GM21360 (cell line): ENCODE measurements around the gene OR56A3.
"Not testable (repeated sequence)": the region's sequence is repeated elsewhere in the genome, so short reads cannot be mapped to it uniquely, and the experiment has no call there.

Experiments used
- ATAC-seq: cut with Tn5 transposase; IDR thresholded peaks from one replicate; pipeline ENCODE4 v1.9.1; 2021; ENCODE audit warnings: mild to moderate bottlenecking, moderate library complexity; ENCODE audit not compliant: unreplicated experiment

OR56A3 gene, protein sequence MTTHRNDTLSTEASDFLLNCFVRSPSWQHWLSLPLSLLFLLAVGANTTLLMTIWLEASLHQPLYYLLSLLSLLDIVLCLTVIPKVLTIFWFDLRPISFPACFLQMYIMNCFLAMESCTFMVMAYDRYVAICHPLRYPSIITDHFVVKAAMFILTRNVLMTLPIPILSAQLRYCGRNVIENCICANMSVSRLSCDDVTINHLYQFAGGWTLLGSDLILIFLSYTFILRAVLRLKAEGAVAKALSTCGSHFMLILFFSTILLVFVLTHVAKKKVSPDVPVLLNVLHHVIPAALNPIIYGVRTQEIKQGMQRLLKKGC

DNA sequence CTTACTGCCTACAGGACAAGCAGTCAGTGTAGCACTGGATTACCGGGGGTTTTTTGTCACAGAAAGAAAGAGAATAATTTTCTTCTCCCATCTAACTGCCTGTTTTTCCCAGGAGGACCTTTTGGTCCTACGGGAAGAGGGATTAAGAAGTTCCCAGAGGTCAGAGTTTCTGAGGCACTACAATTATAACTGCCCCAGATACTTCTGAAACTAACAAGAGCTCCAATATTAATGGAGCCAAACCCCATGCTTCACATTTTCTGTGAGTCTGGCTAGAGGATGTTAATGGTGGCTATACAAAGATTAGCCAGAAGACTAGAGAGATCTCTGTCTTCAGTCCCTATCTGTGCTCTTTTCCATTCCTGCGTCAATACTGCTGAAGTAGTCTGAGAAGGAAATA, at the start of gene OR56A3:
TSS of gene OR56A3 (plus strand) at position 301 of the 400 bp plus-strand sequence. CDS start 5,096 bp downstream, outside the sequence.
- ATAC-seq: no peak

DNA sequence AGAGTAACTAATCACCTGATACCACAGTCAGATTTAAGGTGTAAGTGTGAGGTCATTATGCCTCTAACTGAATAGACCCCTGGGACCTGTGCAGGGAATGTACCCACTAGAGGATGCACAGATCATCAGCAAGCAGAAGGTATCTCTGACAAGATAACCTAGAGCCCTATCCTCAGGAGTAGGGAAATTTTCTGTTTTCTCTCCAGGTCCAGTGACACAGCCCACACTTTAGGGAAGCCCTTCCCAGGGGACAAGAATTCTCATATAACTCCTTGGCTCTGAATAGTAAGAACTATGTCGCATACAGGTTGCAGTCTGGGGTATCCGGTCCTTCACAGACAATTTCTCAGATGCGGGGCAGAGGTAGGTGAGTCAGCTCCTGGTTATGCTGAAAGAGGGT, 49.1 kb upstream of the OR56A3 start, which contains the start of gene OR52E5:
TSS of gene OR52E5 (plus strand) at position 301 of the 400 bp plus-strand sequence. CDS start 7,569 bp downstream, outside the sequence.
- no peak for ATAC-seq

DNA sequence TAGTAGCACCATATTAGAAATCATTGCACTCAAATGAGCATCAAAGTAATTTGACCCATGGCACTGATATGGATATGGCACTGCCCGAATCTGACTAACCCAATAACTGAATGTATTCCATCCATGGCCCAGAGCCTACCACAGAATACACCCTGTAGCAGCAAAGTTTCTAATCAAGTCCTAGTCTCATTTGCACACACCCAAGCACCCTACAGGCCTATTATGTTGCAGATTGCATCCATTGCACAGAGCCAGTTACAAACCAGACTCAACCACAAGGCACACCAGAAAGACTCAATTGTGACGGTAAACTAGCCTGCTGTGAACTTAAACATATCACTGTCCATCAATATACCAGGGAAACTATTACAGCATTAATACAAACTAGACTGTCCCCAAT, 42.5 kb upstream of the OR56A3 start:
- ATAC-seq: no peak

DNA sequence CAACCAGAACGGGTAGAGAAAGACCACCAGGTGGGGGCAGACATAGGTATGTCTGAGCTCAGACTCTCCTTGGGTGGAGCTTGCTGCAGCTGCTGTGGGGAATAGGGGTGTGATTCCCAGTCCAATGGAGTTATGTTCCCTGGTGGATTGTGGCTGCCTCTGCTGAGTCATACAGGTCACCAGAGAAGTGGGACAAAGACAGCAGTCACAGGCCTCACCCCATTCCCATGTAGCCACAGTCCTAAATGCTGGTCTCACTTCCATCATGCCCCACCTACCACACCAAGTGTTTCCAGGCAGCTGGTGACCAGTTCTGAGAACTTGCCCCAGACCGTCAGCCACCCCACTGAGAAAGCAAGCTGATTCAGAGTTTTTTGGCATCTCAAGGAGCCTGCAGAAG, 31.5 kb upstream of the OR56A3 start:
- ATAC-seq: no peak

DNA sequence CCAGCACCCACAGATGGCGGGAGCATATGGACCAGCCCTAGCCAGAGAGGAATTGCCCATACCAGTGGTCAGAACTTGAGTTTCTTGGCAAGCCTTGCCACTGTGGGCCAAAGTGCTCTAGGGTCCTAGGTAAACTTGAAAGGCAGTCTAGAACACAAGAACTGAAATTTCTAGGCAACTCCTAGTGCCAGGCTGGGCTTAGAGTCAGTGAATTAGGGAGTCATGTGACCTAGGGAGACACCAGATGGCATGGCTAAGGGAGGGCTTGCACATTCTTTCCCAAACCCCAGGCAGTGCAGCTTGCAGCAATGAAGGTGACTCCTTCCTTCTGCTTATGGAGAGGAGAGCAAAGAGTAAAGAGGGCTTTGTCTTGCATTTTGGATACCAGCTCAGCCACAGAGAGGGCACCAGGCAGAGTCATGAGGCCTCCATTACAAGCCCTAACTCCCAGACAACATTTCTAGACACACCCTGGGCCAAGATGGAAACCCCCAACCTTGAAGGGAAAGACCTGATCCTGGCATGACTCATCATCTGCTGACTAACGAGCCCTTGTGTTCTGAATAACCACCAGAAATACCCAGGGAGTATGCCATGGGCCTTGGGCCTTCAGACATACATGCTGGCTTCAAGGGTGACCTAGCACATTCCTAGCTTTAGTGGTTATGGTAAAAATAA, 19.2 kb upstream of the OR56A3 start:
- ATAC-seq: peak; percentile 90

DNA sequence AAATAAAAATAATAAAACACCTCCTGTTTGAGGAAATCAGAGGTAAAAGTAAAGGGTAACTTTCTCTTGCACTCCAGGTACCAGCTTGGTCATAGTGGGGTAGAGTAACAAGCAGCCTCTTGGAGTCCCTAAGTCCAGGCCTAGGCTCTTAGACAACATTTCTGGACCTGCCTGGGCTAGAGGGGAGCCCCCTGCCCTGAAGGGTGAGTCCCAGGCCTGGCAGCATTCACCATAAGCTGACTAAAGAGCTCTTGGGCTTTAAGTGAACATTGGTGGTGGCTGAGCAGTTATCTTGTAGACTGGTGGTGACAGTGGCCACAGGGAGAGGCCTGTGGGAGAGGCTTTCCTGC, 18.6 kb upstream of the OR56A3 start:
- peak; percentile 58 for ATAC-seq

DNA sequence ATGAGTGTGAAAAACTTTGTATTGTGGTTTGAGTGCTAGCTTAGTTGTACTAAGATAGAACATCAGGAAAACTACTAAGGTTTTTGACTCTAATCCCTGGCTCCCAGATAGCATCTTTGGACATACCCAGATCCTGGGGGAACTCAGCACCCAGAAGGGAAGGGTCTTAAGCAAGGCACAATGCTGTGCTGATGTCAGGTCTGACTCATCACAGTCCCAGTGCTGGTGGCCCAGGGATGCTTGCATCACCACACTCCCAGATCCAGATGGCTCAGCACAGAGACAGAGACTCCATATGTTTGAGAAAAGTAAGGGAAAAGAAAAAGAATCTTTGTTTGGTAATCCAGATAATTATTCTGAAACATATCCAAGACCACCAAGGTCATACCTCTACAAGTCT, 18.3 kb upstream of the OR56A3 start:
- ATAC-seq: no peak

DNA sequence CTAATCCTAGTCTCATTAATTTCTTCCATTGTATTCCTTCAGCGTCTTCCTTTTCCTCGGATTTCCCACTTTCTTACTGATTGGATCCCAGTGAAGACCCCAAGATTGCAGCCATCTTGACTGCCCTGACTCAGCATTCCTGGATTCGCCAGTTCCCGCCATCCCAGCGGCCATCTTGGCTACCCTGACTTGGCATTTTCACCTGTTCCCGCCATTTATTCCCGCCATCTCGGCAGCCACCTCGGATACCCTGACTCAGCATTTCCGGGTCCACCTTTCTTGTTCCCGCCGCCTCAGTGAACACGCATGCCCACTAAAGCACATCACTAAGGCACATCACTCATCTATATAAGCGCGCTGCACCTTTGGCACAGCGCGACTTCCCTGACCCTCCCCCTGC, 13.8 kb upstream of the OR56A3 start:
- no peak for ATAC-seq

DNA sequence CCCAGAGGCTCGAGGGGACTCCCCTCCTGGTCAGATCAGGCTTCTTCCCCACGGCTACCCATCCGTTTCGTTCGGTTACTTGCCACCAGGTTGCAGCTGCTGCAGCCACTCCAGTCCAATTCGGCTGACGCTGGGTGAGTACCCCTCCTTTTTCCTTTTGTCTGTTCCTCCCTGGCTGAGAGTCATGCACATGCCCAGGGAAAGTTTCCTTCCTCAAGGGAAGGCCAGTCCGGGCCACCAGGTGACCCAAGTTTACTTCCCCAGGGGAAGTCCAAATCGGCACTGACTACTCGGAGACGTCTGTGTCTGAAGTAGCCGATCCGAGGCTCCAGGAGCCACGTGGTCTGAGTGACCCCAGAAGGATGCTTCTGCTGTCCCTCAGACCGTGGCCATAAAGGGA, 13.2 kb upstream of the OR56A3 start:
- ATAC-seq: no peak

DNA sequence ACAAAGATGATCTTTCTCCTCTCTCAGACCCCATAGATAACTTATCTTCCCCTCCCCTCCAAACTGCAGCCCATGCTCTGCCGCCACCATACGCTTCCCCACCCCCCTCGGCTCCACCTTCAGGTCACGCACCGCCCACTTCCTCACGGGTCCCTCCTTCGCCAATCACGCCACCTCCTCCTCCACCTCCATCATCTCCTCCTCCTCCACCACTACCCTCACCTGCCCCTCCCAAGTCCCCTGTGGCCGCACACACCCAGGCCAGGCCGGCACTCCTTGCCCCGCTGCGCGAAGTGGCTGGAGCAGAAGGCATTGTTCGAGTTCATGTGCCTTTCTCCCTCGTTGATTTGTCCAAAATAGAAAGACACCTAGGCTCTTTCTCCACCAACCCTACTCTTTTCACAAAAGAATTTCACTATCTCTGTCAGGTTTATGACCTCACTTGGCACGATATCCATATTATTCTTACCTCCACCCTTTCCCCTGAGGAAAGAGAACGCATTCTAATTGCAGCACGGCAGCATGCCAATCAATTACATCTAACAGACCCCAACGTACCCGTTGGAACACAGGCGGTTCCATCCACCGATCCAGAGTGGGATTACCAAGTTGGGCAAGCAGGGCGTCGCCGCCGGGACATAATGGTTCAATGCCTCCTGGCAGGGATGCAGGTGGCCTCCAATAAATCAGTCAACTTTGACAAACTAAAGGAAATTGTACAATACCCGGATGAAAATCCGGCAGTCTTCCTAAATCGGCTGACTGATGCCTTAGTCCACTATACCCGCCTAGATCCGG, 12.3 kb upstream of the OR56A3 start:
- ATAC-seq: no peak

DNA sequence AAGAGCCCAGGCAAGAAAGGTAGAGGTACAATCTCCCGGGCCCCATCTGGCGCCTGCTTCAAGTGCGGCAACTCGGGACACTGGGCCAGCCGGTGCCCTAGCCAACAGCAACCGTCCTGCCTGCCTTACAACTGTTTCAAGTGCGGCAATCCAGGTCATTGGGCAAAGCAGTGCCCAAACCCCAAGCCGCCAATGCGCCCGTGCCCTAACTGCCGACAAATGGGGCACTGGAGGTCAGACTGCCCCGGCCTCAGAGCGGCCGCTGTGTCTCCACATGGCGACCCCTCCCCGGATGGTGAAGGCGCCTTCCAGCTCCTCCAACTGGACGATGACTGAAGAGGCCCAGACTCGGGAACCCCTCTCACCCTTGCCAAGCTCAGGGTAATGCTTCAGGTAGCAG, 11.4 kb upstream of the OR56A3 start:
- no peak for ATAC-seq

DNA sequence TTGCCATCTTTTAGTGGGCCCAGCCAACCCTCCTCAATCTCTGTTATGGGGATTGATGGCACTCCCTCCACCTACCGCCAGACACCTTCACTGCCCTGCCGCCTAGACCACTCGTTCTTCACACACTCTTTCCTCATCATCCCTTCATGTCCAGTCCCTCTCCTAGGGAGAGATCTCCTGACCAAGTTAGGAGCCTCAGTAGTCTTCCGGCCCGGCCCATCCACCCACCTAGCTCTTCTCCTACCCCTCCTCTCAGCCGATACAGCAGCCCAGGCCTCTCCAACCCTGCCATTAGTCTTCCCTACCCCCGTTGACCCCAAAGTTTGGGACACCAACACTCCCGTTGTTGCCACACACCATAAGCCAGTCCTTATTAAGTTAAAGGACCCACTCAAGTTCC, 11.0 kb upstream of the OR56A3 start:
- no peak for ATAC-seq

DNA sequence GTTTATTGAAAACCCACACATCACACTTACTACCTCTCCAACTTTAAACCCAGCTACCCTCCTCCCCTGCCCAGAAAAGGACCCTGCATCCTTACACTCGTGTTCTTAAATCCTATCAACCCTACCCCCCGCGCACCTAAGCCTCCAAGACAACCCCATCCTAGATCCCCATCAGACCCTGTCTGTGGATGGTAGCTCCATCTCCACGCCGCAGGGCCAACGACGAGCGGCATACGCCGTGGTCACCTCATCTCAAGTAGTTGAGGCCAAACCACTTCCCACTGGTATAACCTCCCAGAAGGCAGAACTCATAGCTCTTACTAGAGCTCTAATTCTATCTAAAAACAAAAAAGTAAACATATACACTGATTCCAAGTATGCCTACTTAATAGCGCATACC, 9.4 kb upstream of the OR56A3 start:
- no peak for ATAC-seq

DNA sequence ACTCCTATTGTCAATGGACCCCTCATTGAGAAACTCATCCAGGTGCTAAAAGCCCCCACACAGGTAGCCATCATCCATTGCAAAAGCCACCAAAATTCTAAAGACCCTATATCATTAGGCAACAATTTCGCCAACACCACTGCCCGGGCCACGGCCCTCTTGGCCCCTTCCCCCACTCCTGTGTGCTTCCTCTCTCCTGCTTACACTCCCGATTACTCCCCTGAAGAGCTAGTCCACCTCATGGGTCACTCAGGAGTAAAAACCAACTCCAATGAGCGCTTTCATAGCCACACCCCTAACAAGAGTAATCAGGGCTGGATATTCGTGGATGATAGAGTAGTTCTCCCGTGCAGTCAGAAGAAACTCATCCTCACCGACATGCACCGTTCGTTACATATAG, 8.9 kb upstream of the OR56A3 start:
- ATAC-seq: no peak

DNA sequence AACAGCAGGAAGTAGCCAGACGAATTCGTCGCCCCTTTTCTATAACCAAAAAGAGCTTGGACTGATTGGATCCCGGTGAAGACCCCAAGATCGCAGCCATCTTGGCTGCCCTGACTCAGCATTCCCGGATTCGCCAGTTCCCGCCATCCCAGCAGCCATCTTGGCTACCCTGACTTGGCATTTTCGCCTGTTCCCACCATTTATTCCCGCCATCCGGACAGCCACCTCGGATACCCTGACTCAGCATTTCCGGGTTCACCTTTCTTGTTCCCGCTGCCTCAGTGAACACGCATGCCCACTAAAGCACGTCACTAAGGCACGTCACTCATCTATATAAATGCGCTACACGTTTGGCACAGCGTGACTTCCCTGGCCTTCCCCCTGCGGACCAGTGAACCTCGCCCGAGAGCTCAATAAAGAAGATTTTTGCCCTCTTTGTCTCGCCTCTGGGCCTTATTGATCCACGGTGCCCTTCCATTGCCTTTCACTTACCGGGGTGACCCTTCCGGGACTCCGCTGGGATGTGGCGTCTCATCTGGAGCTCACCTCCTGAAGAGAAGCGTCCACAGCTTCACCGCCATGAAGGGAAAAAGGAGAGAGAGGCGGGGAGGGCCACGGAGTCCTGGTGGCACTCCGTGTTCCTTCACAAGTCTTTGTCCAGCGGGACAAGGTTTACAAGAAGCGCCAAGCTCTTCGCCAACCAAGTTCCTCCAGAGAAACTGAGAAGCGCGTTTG, 4.0 kb upstream of the OR56A3 start:
- no peak for ATAC-seq

DNA sequence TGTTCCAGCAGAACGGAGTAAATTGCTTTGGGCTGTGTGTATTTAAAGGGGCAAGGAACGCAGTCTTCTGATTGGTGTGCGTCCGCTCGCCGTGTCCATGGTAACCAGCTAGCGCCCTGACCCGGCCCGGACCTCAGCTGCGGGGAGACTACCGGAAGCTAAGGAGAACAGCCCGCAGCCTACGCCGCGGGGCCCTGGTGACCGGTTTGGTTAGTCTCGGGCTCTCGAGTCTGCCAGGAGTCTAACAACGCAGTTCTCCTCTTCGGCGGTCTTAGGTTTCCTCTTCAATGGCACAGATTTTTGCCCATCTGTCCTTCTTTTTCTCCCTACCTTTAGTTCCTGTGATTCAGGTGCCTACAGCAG, 3.5 kb upstream of the OR56A3 start:
- no peak for ATAC-seq

DNA sequence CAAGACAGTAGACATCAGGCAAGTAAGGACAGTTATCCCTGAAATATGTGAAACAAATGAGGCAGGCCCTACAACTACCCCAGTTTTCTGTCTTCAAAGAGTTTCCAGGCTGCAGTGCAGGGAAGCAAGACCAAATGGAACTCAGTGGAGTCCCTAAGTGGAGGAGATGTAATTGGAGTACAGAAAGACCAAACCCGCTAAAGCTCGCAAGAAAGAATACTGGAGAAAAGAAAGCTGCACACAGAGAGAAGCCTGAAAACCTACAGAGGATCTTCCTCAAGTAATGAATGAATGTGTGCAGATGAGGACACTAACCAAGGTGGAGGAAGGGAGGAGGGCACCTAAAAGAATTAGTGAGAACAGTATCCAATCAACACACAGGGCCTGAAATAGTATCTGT, 1.3 kb upstream of the OR56A3 start:
- no peak for ATAC-seq

DNA sequence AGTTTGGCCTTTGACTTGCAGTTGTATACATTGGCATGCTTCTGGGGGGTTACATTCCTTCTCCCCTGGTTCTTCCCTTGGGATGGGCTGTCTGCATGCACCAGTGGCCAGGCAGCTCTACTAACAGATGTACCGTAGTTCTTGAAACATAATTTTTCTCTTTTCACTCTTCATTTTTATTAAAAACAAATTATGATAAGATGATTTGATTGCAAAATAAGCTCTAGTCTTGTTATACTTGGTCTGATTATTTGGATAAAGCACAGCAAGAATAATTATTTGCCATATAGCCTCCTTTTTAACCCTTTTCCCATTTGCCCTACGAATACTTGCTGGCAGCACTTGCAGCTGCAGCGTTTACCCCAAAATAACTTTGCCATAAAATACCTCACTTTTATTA, 13.5 kb downstream of the OR56A3 start:
- no peak for ATAC-seq

DNA sequence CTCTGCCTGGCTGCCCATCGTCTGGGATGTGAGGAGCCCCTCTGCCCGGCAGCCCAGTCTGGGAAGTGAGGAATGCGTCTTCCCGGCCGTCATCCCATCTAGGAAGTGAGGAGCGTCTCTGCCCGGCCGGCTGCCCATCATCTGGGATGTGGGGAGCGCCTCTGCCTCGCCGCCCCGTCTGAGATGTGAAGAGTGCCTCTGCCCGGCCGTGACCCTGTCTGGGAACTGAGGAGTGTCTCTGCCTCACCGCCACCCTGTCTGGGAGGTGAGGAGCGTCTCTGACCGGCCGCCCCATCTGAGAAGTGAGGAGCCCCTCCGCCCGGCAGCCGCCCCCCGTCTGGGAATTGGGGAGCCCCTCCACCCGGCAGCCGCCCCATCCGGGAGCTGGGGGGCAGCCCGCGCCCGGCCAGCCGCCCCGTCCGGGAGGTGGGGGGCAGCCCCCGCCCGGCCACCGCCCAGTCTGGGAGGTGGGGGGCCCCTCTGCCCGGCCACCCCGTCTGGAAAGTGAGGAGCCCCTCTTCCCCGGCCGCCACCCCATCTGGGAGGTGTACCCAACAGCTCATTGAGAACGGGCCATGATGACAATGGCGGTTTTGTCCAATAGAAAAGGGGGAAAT, 18.8 kb downstream of the OR56A3 start:
- ATAC-seq: not testable (repeated sequence)

DNA sequence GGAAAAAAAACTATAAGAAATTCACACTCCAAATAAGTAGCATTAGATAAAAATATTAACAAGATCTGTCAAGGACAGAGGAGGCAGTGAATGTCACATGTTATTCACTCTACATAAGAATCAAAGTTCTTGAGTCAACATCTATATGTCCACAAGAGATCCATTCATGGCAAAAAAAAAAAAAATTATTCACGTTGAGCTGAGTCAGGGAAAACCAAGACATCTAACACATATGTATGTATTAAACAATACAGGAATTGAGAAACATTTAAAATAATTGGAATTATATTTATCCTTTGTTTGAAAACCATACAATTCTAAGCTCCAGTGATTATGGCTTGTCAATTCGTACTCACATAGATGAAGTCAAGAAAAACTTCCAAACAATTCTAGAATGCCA, 24.9 kb downstream of the OR56A3 start:
- no peak for ATAC-seq

DNA sequence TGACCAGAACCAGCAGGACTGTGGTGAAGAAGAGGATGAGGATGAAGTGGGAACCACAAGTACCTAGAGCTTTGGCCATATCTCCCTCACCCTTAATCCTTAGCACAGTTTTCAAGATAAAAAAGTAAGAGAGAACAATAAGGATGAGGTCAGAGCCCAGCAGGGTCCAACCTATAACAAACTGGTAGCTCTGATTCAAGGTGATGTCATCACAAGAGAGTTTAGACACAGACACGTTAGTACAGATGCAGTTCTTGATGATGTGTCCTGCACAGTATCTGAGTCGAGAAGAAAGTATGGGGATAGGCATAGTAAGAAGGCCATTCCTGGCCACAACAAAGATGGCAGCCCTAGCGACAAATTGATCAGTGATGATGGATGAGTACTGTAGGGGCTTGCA, 25.7 kb downstream of the OR56A3 start:
- no peak for ATAC-seq
